Measurements from ENCODE around the gene FOXR1.

FOXR1 gene

GRCh38 chr11:118971646-118972045 is at the start of gene FOXR1:
Gene FOXR1 (plus strand): TSS chr11:118971761. CDS start chr11:118971932, 171 bp downstream.
- DNase-seq: no peak

- no peak for DNase-seq
Measured at GRCh38 chr11:118921929-118922744, 49.4 kb upstream of the FOXR1 start.

GRCh38 chr11:118922745-118923627 is 48.6 kb upstream of the FOXR1 start:
- DNase-seq: no peak

- DNase-seq: no peak
Measured at GRCh38 chr11:118923721-118924587, 47.6 kb upstream of the FOXR1 start.

- DNase-seq: peak; percentile 63
Measured at GRCh38 chr11:118924591-118925585, 46.7 kb upstream of the FOXR1 start.

- DNase-seq: no peak
Measured at GRCh38 chr11:118927554-118928100, 43.9 kb upstream of the FOXR1 start.

GRCh38 chr11:118928101-118928869 is 43.3 kb upstream of the FOXR1 start:
- DNase-seq: peak; percentile 91

GRCh38 chr11:118928870-118929500 is 42.6 kb upstream of the FOXR1 start:
- peak; percentile 63 for DNase-seq

- DNase-seq: peak; percentile 81
Measured at GRCh38 chr11:118929501-118930093, 42.0 kb upstream of the FOXR1 start.

- DNase-seq: peak; percentile 85
Measured at GRCh38 chr11:118930094-118930712, 41.4 kb upstream of the FOXR1 start.

GRCh38 chr11:118931571-118931970 is 40.0 kb upstream of the FOXR1 start:
- no peak for DNase-seq

GRCh38 chr11:118933486-118933885 is 38.1 kb upstream of the FOXR1 start:
- DNase-seq: no peak

GRCh38 chr11:118935376-118935775 is 36.2 kb upstream of the FOXR1 start:
- DNase-seq: no peak

GRCh38 chr11:118938491-118939403 is 32.8 kb upstream of the FOXR1 start:
- DNase-seq: no peak

GRCh38 chr11:118939404-118939915 is 32.1 kb upstream of the FOXR1 start:
- DNase-seq: no peak

- DNase-seq: peak; percentile 69
Measured at GRCh38 chr11:118939953-118940598, 31.5 kb upstream of the FOXR1 start.

- no peak for DNase-seq
Measured at GRCh38 chr11:118947091-118947490, 24.5 kb upstream of the FOXR1 start.
